Measurements from ENCODE around the gene ATE1.

GRCh38 chr10:121804460-121804859 lies 123.4 kb downstream of the ATE1 start:
- TF ChIP-seq CTCF (IDR thresholded peaks at IDR 0.05) (no peak), POLR2A (IDR thresholded peaks at IDR 0.05) (no peak)

All from Peyer's patch (tissue), 4 donors.